HTR-8/SVneo (cell line): ENCODE data around the gene ZDHHC20.

Experiments
- DNase-seq: peaks from one replicate; pipeline ENCODE4 v3.0.0; 2011; ENCODE audit warnings: low spot score, mixed read lengths; ENCODE audit not compliant: insufficient read length
- FAIRE-seq: peaks from 2 replicates; lab custom pipeline; 2011; peaks lifted over from hg19 to GRCh38; lab: Jason Lieb, UNC

The ZDHHC20 gene

GRCh38 chr13:21458813-21459701 is at the start of gene ZDHHC20:
Gene ZDHHC20 (minus strand): TSS chr13:21459303. CDS start chr13:21459171, 132 bp downstream.
- FAIRE-seq (no peak), DNase-seq (peak; percentile 68)

- DNase-seq (no peak), FAIRE-seq (no peak)
Observed at GRCh38 chr13:21504379-21504778, 45.3 kb upstream of the ZDHHC20 start.

- FAIRE-seq, result no peak
Observed at GRCh38 chr13:21501686-21502085, 42.6 kb upstream of the ZDHHC20 start.

GRCh38 chr13:21486322-21486721 is 27.2 kb upstream of the ZDHHC20 start:
- DNase-seq (no peak), FAIRE-seq (no peak)

More at GRCh38 chr13:21501686-21502085, 42.6 kb upstream of the ZDHHC20 start:
- DNase-seq, result no peak

GRCh38 chr13:21483748-21484147 is 24.6 kb upstream of the ZDHHC20 start:
- FAIRE-seq (no peak), DNase-seq (no peak)

- no peak for DNase-seq
- FAIRE-seq, result no peak
Observed at GRCh38 chr13:21481359-21481758, 22.3 kb upstream of the ZDHHC20 start.

GRCh38 chr13:21478881-21479808 is 20.0 kb upstream of the ZDHHC20 start:
- no peak for DNase-seq
- no peak for FAIRE-seq

GRCh38 chr13:21476893-21477472 is 17.9 kb upstream of the ZDHHC20 start:
- DNase-seq (peak; percentile 38), FAIRE-seq (no peak)

- DNase-seq, result no peak
- FAIRE-seq, result no peak
Observed at GRCh38 chr13:21475115-21475514, 16.0 kb upstream of the ZDHHC20 start.

GRCh38 chr13:21470785-21471184 is 11.7 kb upstream of the ZDHHC20 start:
- DNase-seq (no peak), FAIRE-seq (no peak)

- DNase-seq (no peak), FAIRE-seq (no peak)
Observed at GRCh38 chr13:21466527-21466926, 7.4 kb upstream of the ZDHHC20 start.

- no peak for DNase-seq
- no peak for FAIRE-seq
Observed at GRCh38 chr13:21465710-21466160, 6.6 kb upstream of the ZDHHC20 start.

- FAIRE-seq (no peak), DNase-seq (no peak)
Observed at GRCh38 chr13:21463424-21463823, 4.3 kb upstream of the ZDHHC20 start.

- no peak for DNase-seq
- no peak for FAIRE-seq
Observed at GRCh38 chr13:21461131-21461530, 2.0 kb upstream of the ZDHHC20 start.

GRCh38 chr13:21458451-21458812 is 671 bp downstream of the ZDHHC20 start:
- FAIRE-seq, result no peak

GRCh38 chr13:21453387-21454081 is 5.6 kb downstream of the ZDHHC20 start:
- FAIRE-seq (no peak), DNase-seq (no peak)

More at GRCh38 chr13:21458451-21458812, 671 bp downstream of the ZDHHC20 start:
- DNase-seq, result no peak

- no peak for FAIRE-seq
- DNase-seq, result no peak
Observed at GRCh38 chr13:21450936-21451335, 8.2 kb downstream of the ZDHHC20 start.

GRCh38 chr13:21446656-21447055 is 12.4 kb downstream of the ZDHHC20 start:
- FAIRE-seq, result no peak
- no peak for DNase-seq

- no peak for FAIRE-seq
Observed at GRCh38 chr13:21445759-21446158, 13.3 kb downstream of the ZDHHC20 start.

GRCh38 chr13:21443171-21443570 is 15.9 kb downstream of the ZDHHC20 start:
- DNase-seq, result no peak
- FAIRE-seq, result no peak

More at GRCh38 chr13:21445759-21446158, 13.3 kb downstream of the ZDHHC20 start:
- DNase-seq, result no peak
